ENCODE data around the gene PKDREJ. TPM values are rescaled to one million over a fixed set of nuclear protein-coding genes. Genes with fewer than 3 reads are reported as not detected.

The PKDREJ gene
- total RNA-seq, 1 experiment from 2014 or later = not detected

DNA sequence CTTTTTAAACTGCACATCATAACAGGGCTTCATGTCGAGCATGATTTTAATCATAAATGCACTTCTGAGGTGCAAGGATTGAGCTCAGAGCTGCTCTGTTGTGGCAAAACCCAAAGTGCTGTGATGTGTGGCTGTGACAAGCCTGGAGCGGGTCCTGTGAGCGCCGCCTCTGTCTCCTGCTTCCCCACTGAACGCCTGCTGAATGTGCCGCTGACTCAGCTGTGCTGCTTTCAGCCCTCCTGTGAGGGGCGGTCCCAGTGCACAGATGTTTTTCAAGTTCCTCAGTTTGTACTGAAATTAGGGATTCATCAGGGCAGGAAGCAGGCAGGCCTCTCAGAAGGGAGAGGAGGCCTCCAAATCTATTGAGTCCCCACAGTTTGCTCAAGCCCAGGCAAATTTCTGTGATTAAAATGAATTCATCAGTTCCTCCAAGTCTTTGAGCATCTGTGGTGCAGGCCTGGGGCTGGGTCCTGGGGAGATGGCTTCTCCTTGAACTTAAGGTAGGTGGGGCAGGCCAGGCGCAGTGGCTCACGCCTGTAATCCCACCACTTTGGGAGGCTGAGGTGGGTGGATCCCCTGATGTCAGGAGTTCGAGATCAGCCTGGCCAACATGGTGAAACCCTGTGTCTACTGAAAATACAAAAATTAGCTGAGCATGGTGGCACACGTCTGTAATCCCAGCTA, 30.6 kb upstream of the PKDREJ start:
- no peaks in the 10 kb centered on the region; the same call in 1 of the 2 replicates for H3K4me1 ChIP-seq (ENCODE audit: control insufficient read depth, insufficient read depth, low read length)
- no peak overlapping the region for H3K27ac ChIP-seq (ENCODE audit: low read length)
- in situ Hi-C loops (cut with HindIII; ENCODE audit: low pct_unique_long_range_greater_than_20kb, low sequenced_read_pairs) (no loop called here), intact Hi-C loops (cut with micrococcal nuclease; ENCODE audit: unreplicated experiment) (no loop called here)
- no peaks in the 10 kb centered on the region for H3K9me3 ChIP-seq (ENCODE audit: control insufficient read depth, insufficient read depth, low read depth, low read length)
- POLR2A ChIA-PET = no interaction called here
- DNase-seq (ENCODE audit: low read depth, low spot score) = no peak
- CTCF ChIA-PET = no interaction called here
- no peak for TF ChIP-seq POLR2AphosphoS5 (IDR thresholded peaks at IDR 0.05; ENCODE audit: low read depth, low read length)
- TF ChIP-seq, protein P1, sequence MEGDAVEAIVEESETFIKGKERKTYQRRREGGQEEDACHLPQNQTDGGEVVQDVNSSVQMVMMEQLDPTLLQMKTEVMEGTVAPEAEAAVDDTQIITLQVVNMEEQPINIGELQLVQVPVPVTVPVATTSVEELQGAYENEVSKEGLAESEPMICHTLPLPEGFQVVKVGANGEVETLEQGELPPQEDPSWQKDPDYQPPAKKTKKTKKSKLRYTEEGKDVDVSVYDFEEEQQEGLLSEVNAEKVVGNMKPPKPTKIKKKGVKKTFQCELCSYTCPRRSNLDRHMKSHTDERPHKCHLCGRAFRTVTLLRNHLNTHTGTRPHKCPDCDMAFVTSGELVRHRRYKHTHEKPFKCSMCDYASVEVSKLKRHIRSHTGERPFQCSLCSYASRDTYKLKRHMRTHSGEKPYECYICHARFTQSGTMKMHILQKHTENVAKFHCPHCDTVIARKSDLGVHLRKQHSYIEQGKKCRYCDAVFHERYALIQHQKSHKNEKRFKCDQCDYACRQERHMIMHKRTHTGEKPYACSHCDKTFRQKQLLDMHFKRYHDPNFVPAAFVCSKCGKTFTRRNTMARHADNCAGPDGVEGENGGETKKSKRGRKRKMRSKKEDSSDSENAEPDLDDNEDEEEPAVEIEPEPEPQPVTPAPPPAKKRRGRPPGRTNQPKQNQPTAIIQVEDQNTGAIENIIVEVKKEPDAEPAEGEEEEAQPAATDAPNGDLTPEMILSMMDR (IDR thresholded peaks at IDR 0.05) = no peak
- TF ChIP-seq SIN3A (IDR thresholded peaks at IDR 0.05; ENCODE audit: borderline replicate concordance, insufficient read depth, low read depth, low read length) = no peak
- TF ChIP-seq, protein P2, sequence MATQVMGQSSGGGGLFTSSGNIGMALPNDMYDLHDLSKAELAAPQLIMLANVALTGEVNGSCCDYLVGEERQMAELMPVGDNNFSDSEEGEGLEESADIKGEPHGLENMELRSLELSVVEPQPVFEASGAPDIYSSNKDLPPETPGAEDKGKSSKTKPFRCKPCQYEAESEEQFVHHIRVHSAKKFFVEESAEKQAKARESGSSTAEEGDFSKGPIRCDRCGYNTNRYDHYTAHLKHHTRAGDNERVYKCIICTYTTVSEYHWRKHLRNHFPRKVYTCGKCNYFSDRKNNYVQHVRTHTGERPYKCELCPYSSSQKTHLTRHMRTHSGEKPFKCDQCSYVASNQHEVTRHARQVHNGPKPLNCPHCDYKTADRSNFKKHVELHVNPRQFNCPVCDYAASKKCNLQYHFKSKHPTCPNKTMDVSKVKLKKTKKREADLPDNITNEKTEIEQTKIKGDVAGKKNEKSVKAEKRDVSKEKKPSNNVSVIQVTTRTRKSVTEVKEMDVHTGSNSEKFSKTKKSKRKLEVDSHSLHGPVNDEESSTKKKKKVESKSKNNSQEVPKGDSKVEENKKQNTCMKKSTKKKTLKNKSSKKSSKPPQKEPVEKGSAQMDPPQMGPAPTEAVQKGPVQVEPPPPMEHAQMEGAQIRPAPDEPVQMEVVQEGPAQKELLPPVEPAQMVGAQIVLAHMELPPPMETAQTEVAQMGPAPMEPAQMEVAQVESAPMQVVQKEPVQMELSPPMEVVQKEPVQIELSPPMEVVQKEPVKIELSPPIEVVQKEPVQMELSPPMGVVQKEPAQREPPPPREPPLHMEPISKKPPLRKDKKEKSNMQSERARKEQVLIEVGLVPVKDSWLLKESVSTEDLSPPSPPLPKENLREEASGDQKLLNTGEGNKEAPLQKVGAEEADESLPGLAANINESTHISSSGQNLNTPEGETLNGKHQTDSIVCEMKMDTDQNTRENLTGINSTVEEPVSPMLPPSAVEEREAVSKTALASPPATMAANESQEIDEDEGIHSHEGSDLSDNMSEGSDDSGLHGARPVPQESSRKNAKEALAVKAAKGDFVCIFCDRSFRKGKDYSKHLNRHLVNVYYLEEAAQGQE (IDR thresholded peaks at IDR 0.05; ENCODE audit: insufficient read depth in 1 of 2, low read depth in 2 of 2, low read length in 1 of 2) = no peak
- TF ChIP-seq TCF7L2 (IDR thresholded peaks at IDR 0.05; ENCODE audit: low read depth, low read length) = no peak
- ATAC-seq = no peak
- H3K27me3 ChIP-seq (ENCODE audit: control insufficient read depth, insufficient read depth, low read length) = no peaks in the 10 kb centered on the region
- BruUV-seq (replicated peaks) = no TSS peak
- no peak overlapping the region for H3K4me3 ChIP-seq (ENCODE audit: low read depth in 2 of 2, low read length in 2 of 2)
- peaks cover 2% of the 10 kb centered on the region; the same call in 1 of the 2 replicates for H3K36me3 ChIP-seq (ENCODE audit: control insufficient read depth, insufficient read depth, low read length)

DNA sequence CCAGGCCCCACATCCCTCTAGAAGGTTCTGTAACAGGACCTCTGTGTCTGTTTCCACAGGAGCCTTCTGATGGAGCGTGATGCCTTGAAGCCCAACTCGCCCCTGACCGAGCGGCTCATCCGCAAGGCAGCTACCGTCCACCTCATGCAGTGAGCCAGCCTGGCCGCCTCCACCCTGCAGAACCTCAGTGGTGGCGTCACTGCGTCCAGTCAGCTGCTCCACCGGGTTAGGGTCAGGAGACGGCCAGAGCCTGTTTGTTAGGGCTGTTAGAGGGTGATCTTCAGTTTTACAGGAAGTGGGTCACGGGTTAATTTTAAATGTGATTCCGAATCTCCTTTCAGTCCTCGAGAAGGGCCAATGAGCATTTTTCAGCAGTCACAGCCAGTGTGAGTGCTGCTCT, 29.6 kb upstream of the PKDREJ start:
- ATAC-seq (no peak), DNase-seq (ENCODE audit: low read depth, low spot score) (no peak)
- TF ChIP-seq SIN3A (IDR thresholded peaks at IDR 0.05; ENCODE audit: borderline replicate concordance, insufficient read depth, low read depth, low read length) (no peak), POLR2AphosphoS5 (IDR thresholded peaks at IDR 0.05; ENCODE audit: low read depth, low read length) (no peak), TCF7L2 (IDR thresholded peaks at IDR 0.05; ENCODE audit: low read depth, low read length) (no peak)
- CTCF ChIA-PET = no interaction called here
- Histone ChIP-seq H3K4me3 (ENCODE audit: low read depth in 2 of 2, low read length in 2 of 2) (no peak overlapping the region), H3K27me3 (ENCODE audit: control insufficient read depth, insufficient read depth, low read length) (no peaks in the 10 kb centered on the region), H3K9me3 (ENCODE audit: control insufficient read depth, insufficient read depth, low read depth, low read length) (no peaks in the 10 kb centered on the region), H3K4me1 (ENCODE audit: control insufficient read depth, insufficient read depth, low read length) (no peaks in the 10 kb centered on the region; the same call in 1 of the 2 replicates), H3K36me3 (ENCODE audit: control insufficient read depth, insufficient read depth, low read length) (peaks cover 2% of the 10 kb centered on the region; the same call in 1 of the 2 replicates), H3K27ac (ENCODE audit: low read length) (no peak overlapping the region)
- in situ Hi-C loops (cut with HindIII; ENCODE audit: low pct_unique_long_range_greater_than_20kb, low sequenced_read_pairs) (no loop called here), intact Hi-C loops (cut with micrococcal nuclease; ENCODE audit: unreplicated experiment) (no loop called here)
- no TSS peak for BruUV-seq (replicated peaks)
- POLR2A ChIA-PET = no interaction called here

DNA sequence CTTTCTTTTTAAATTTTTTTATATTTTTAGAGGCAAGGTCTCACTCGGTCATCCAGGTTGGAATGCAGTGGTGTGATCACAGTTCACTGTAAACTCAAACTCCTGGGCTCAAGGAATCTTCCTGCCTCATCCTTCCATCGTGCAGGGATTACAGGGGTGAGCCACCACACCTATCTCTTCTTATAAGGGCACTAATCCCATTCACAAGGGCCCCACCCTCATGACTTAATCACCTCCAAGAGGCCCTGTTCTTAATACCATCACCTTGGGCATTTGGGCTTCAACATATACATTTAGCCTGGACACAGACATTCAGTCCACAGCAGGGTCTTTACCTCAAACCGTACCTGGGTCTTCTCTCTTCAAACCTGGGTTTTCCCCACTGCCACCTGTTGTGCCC, 29.0 kb upstream of the PKDREJ start:
- TF ChIP-seq, protein P2 (IDR thresholded peaks at IDR 0.05; ENCODE audit: insufficient read depth in 1 of 2, low read depth in 2 of 2, low read length in 1 of 2) = no peak
- TF ChIP-seq, protein P1 (IDR thresholded peaks at IDR 0.05) = no peak
- TF ChIP-seq SIN3A (IDR thresholded peaks at IDR 0.05; ENCODE audit: borderline replicate concordance, insufficient read depth, low read depth, low read length) = no peak
- TF ChIP-seq POLR2AphosphoS5 (IDR thresholded peaks at IDR 0.05; ENCODE audit: low read depth, low read length) = no peak
- TF ChIP-seq TCF7L2 (IDR thresholded peaks at IDR 0.05; ENCODE audit: low read depth, low read length) = no peak
- Histone ChIP-seq H3K27me3 (ENCODE audit: control insufficient read depth, insufficient read depth, low read length) (no peaks in the 10 kb centered on the region), H3K36me3 (ENCODE audit: control insufficient read depth, insufficient read depth, low read length) (no peaks in the 10 kb centered on the region), H3K9me3 (ENCODE audit: control insufficient read depth, insufficient read depth, low read depth, low read length) (no peaks in the 10 kb centered on the region), H3K27ac (ENCODE audit: low read length) (no peak overlapping the region), H3K4me3 (ENCODE audit: low read depth in 2 of 2, low read length in 2 of 2) (no peak overlapping the region), H3K4me1 (ENCODE audit: control insufficient read depth, insufficient read depth, low read length) (no peaks in the 10 kb centered on the region)
- BruUV-seq (replicated peaks) = no TSS peak
- intact Hi-C loops (cut with micrococcal nuclease; ENCODE audit: unreplicated experiment) = no loop called here
- in situ Hi-C loops (cut with HindIII; ENCODE audit: low pct_unique_long_range_greater_than_20kb, low sequenced_read_pairs) = no loop called here
- ATAC-seq (no peak), DNase-seq (ENCODE audit: low read depth, low spot score) (no peak)
- ChIA-PET CTCF (no interaction called here), POLR2A (no interaction called here)
